Measurements from ENCODE around the gene RAP1GDS1.
"Not testable (repeated sequence)": the region's sequence is repeated elsewhere in the genome, so short reads cannot be mapped to it uniquely, and the experiment has no call there.

RAP1GDS1 gene

DNA sequence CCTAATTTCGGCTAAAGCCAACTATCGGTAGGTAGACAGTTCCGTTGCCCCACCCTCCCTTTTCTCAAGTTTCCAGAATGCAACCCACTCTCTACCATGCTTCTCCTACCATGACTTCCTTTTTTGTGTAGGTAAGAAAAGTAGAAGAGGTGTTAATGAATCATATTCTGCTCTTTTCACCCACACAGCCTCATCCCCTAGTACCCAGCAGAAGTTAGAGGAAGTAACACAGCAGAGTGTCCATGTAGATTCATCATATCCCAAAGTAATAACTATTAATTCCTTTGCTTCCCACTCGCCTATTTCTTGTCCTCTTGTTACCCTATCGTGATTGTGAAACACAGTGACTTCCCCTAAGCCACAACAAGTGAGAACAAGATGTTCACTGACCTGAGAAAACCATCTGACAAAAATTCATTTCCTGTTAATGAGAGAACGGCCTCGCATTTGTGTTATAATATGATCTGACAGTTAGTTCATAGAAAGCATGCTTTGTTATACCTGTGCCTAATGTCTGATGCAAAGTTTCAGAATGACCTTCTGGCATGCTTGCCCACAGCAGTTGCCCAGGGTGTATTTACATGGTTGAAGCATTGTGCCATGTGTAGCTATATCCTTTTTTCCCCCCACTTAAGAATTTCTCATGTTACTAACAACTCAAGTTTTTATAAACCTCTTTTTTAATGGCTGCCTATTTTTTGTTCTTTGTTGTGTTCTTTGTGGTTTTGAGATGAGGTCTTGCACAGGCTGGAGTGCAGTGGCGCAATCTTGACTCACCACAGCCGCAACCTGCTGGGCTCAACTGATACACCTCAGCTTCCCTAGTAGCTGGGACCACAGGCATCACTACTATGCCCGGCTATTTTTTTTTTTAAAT is 185.6 kb downstream of the RAP1GDS1 start:
- DNase-seq = peak; percentile 86

DNA sequence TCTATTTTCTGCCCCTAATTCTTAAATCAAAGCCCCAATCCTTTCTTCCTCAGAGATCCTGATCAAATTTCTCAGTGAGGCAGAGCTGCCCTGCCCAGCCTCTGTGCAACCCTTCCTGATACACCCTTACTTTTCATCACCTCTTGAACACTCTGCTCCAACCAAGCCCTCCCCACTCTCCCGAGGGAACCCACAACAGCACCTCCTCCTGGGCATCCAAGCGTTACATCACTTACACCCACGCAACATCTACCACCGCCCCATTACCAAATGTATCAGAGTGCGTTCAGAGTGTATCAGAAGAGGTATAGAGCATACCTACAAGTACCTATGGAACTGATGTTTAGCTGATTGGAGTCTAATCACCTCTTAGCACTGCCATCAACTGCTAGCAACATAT is 186.5 kb downstream of the RAP1GDS1 start:
- peak; percentile 36 for DNase-seq

DNA sequence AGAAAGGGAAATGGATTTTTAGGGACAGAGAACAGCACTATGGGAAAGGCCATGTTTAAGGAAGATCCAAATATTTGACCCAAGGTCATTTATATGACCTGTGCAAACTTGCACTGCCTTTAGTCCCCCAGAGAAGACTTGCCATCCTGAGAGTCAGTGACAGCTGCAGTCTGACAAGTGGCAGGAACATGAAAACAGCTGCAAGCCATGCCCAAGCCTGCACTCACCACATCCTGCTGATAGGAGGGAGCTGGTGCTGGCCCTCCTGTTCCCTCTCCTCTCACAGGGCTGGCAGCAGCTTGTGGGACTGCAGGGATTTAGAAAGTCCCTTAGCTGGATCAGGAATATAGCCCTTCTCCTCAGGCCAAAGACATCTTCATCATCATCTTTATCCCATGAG is 187.7 kb downstream of the RAP1GDS1 start:
- DNase-seq = peak; percentile 79

DNA sequence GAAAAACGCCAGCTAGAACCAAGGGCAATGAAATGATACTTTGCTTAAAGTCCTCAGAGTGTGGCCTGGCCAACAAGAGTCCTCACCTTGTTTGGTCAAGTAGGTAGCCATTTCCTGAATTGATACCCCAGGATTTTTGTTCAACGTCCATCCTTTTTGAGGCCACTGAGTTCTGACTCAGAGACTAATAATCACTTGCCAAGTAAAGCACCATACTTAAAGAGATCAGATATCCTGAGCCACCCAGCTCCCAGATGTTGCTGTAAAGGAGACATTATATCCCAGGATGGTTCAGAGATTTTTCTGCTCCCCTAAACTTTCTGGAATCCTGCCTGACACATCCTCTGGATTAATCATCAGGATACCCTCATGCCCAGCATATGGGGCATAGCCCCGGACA is 190.9 kb downstream of the RAP1GDS1 start:
- DNase-seq = no peak

DNA sequence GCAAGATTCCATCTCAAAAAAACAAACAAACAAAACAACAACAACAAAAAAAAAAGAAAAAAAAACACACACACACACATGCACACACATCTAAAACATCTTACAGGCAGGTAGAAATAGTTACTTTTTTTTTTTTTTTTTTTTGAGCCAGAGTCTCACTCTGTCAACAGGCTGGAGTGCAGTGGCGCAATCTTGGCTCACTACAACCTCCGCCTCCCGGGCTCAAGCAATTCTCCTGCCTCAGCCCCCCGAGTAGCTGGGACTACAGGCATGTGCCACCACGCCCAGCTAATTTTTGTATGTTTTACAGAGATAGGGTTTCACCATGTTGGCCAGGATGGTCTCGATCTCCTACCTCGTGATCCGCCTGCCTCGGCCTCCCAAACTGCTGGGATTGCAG is 196.2 kb downstream of the RAP1GDS1 start:
- not testable (repeated sequence) for DNase-seq

DNA sequence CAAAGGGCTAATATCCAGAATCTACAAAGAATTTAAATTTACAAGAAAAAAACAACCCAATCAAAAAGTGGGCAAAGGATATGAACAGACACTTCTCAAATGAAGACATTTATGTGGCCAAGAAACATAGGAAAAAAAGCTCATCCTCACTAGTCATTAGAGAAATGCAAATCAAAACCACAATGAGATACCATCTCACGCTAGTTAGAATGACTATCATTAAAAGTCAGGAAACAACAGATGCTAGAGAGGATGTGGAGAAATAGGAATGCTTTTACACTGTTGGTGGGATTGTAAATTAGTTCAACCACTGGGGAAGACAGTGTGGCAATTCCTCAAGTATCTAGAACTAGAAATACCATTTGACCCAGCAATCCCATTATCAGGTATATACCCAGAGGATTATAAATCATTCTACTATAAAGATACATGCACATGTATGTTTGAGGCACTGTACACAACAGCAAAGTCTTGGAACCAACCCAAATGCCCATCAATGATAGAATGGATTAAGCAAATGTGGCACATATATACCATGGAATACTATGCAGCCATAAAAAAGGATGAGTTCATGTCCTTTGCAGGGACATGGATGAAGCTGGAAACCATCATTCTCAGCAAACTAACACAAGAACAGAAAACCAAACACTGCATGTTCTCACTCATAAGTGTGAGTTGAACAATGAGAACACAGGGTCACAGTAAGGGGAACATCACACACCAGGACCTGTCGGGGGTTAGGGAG is 200.1 kb downstream of the RAP1GDS1 start:
- not testable (repeated sequence) for DNase-seq

DNA sequence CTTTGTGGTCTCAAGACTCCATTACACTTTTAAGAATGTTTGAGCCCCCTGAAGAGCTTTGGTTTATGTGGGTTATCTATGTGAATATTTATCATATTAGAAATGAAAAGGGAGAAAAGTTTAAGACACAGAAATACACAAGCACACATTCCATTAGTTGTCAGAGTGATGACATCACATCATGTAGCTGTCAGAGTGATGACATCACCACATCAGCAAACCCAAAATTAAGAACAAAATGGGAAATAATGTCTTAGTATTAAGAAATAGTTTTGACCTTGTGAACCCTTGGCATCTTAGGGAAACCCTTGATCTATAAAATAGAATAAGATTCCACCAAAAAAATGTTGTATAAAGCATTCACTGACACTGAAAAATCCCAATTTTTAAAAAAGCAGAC is 201.3 kb downstream of the RAP1GDS1 start:
- no peak for DNase-seq

DNA sequence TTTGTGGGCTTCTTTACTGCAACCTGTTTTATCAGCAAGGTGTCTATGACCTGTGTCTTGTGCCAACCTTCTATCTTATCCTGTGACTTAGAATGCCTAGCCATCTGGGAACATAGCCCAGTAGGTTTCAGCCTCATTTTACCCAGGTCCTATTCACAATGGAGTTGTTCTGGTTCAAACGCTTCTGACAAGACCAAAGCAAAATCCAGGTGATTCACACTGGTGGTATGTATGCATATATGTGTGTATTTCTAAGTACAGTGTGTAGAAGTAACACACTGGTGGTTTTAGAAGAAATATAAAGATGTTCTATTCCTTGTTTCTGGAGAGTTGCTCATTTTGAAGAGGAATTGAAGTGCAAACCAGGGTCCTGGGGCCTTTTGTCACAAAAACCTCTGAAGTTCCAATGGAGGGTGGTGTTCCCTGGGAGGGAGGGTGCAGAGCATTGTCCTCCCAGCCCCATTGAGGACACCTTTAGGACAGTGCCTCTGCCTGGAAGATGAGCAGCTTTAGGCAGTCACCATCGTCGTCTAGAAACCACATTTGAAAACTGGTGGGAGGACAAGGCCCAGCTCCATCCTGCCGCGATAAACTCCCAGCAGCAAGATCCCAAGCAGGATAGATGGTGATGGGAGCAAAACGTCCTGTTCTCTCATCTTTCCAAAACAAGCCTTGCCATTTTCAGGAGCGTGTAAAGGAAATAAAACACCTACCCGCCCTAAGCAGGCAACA is 205.8 kb downstream of the RAP1GDS1 start:
- no peak for DNase-seq

DNA sequence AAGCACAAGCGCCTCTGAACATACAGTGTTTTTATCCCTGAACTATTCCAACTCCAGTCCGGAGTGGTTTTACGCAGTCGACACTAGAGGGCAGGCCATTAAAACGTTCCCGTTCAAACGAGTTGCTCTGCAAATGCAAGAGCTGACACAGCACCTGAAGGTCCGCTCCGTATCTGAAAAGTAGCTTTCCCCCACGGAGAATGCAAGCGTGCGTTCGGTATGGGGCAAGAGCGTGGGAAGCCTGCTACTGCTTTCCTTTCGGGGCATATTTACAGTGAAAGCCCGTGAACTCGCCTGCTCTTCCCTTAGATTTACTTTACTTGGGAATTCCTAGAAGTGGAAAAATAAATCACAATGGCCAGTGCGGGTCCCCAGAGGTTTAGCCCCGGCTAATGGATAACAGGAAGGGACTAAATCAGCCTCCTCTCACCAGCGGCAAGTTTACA is 206.5 kb downstream of the RAP1GDS1 start:
- DNase-seq = peak; percentile 93

DNA sequence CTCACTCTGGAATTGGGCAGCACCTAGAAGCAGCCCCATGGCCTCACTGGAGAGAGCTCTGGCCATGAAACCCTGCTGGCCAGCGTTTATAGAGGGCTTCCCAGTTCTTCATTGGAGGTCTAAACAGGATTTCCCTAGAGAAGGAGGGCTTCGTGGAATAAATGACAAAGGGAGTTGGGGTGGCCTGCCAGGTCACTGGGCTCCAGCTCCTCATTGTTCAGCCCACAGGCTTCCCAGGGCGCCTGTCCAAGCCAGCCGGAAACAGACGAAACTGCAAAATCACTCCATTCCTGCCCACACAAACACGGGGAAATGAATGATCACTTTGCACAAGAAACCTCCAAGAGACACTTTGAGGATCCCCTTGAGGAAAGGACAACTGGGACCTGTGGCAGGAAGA is 207.5 kb downstream of the RAP1GDS1 start:
- DNase-seq = no peak

DNA sequence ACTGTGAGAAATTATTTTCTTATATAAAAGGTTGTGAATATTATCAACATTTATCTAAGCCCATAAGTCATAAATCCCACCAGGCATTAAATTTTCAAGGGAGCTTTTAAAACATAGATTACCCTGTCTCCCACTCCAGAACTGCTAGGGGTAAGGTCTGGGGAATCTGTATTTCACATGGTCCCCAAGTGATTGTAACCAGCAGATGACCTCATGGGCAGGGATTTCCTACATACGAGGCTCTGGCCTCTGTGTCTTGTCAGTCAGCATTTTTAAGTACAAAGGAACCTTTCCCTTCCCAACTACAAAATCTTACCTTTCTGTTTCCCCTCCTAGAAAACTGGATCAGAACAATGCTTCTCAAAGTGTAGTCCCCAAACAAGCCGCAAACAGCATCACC is 208.6 kb downstream of the RAP1GDS1 start:
- DNase-seq = no peak

DNA sequence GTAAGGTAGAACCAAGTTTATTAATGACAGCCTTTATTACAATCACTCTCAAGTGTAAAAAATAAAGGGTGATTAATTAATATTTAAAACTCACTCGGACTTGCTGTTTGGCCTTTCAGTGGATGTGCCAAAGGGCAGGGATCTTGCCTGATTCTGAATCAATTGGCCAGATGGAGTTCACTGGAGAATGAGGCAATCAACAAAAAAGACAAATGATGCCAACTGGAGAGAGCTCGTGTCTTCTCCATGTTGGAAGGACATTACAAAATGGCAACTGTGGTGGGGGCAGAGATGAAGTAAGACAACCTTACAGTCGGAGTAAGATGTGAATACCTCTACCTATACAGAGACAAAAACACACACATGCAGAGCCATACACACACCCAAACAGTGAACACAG is 209.2 kb downstream of the RAP1GDS1 start:
- no peak for DNase-seq

DNA sequence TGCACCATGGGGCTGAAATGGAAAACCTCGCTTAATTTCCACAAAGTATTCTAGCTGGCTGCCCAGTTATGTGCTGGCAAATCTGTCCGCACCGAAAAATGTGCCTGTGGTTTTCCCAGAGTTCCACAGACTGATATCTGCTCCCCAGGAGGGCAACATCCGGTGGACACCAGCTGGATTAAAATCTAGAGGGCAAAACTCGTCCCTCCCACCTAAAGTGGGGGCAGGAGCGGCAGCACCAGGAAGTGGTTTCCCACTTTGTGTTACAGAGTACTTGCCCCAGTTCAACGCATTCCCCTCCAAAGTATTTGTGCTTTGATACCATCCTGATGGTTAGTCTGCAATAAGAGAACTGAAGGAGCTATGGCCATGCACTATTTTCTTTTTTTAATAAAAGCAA is 209.6 kb downstream of the RAP1GDS1 start:
- peak; percentile 29 for DNase-seq

DNA sequence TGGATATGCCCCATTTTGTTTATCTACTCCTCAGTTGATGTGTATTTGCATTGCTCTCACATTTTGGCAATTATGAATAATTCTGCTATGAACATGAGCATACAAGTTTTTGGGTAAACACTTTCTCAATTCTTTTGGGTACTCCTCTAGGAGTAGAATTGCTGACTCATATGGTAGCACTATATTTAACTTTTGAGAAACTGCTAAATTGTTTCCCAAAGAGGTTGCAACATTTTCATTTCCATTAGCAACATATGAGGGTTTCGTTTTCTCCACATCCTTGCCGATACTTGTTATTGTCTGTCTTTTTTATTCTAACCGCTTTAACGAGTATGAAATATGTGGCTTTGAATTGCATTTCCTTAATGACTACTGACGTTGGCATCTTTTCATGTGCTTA is 211.9 kb downstream of the RAP1GDS1 start:
- DNase-seq = no peak

DNA sequence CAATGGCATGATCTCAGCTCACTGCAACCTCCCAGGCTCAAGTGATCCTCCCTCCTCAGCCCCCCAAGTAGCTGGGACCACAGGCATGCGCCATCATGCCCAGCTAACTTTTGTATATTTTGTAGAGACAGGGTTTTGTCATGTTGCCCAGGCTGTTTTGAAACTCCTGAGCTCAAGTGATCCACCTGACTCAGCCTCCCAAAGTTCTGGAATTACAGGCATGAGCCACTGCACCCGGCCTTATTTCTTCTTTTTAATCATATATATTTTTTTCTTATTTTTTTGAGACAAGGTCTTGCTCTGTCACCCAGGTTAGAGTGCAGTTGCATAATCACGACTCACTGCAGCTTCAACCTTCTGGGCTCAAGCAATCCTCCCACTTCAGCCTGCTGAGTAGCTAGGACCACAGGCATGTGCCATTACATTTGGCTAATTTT is 213.2 kb downstream of the RAP1GDS1 start:
- DNase-seq = no peak

DNA sequence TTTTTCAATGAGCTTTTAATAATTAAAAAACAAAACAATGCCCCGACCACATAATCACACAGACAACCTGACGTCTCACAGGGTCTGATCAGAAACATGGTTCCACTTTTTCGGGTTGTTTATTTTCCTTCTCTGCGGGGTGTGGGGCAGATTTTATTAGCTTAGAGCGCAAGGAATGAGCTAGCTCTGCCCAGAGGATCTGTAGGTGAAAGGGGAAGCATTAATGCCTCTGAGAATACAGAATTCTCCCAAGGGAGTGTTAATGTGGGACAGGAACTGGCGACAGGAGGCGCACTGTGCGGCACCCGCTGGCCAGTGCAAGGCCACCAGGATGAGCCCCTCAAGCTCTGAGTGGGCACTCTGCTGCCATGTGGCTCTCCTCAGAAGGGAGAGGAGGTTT is 215.7 kb downstream of the RAP1GDS1 start:
- no peak for DNase-seq

DNA sequence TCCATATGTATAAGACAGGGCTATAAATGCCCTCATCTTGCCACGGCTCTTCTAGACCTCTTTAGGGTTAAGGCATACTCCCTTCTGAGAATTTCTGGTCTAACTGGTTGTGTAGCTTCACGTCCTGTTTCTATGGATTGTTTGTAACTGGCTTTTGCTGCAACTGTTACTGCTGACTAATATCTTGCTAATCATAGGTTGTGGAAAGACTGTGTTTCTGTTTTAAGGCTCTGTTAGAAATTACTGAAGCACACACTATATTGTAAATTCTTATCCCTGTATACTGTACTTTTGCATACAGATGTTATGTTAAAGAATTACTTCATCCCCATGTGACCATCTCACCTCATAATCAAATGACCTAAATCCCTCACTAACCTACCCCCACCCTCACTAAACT is 218.4 kb downstream of the RAP1GDS1 start:
- not testable (repeated sequence) for DNase-seq

DNA sequence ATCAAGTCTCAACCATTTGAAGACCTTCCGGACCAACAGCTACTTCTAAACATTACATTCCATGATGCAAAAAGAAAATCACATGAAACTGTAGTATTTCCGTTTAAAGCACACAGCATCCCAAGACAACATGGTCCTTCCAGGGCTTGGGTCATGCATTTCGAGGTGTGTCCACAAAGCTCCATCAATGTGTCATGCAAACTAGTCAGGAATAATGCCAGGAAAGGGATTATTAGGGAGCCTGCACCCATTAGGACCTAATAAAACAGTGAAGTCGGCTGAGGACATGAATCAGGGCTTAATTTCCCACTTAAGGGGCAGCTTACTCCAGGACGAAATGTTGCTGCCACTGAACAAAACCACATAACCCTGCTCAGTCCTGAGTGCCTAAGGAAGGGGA is 219.4 kb downstream of the RAP1GDS1 start:
- no peak for DNase-seq

DNA sequence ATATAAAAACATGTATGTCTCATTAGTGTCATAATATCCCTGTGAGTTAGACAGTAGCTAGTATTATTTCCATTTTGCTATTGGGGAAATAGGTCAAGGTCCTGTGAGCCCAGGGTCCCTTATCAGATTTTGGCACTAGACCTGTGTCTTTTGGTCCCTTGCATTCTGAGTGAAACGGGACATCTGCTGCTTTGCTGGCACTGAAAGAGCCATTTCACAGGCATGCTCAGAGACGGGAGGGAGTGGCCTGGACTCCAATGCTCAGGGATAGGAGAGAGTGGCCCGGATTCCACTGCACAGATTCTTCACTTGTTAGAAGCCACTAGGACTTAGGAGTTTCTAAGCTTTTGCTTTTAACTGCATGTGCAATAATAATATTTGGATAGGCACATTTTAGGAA is 220.0 kb downstream of the RAP1GDS1 start:
- no peak for DNase-seq

DNA sequence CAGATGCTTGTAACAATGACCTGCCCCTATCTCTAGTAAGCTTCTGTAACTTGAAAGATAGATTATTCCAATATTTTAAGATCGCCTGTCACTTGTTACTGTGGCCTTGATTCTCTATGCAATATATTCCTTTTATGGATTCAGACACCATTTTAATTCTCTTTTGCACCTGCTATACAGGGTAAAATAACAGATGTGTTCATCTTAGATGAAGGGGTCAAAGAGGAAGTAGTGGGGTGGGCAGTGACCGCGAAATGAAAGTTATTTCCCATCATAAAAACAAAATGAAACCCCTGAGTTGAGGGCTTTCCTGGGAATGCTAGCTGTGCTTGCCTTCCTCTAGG is 221.3 kb downstream of the RAP1GDS1 start:
- no peak for DNase-seq

DNA sequence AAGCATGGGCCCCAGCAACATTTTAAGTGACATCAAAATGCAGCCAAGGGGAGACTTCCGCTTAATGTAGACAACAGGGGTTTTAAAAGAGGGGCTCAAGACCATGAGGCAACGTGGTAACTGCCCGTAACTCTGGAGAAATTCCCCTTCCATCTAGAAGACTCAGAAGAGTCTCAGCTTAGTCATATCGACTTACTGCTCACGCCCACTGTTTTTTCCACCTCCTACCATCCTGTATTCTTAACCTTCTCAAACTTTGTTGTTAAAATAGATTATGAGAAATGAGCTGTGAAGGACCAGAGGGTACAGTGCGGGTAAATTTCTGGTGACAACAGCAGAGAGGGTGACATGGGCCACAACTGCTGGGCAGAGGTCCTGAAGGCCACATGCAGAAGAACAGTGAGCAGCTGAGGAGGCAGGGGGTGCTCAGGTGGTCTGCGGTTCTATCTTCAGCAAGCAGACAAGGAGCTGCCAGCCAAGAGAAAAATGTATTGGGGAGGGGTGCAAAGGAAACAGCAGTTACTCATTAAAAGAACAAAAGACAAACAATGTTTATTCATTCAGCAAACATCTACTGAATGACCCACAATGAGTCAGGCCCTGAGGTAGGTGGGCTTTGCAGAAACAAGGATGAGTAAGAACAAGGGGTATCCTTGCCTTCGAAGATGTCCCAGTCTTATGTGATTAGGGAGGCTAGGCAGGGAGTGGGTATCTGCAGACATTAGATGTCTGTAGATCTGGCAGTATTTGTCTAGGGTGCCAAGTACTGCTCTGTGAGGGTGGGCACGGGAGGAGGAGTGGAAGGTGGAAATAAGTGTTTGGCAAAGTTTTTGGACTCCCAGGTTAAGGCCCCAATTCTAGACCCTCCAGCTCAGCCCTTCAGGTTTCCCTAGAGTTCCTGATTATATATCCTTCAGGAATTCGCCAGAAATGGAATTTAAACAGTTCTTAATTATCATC is 221.9 kb downstream of the RAP1GDS1 start:
- DNase-seq = no peak

DNA sequence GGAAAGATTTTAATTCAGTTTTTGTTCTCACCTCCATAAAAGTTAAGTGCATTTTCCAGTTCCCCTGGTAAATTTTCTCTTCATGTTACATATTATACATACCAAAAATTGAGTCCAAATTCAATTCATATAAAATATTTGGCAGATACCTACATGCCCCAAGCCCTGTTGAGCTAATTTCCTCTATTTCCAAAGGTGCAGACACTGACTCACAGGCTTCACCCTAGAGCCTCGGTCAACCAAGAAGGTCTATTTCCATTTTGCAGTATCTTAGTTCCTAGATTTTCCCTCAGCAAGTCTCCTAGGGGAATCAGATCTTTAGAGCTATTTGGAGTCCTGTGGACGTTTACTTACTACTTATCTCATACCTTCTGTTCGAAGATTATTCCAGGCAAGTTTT is 222.8 kb downstream of the RAP1GDS1 start:
- no peak for DNase-seq

Measured in hematopoietic multipotent progenitor cell treated with erythropoietin and hydrocortisone succinate and interleukin-3 and kit ligand, for 6 days (in vitro differentiated cells).